K562 (cell line): ENCODE results near the gene VSIG4. TPM values are rescaled to one million over a fixed set of nuclear protein-coding genes. Genes with fewer than 3 reads are reported as not detected.

ENCODE experiments used
- ARID3B ChIP-seq: fragments of 250-450 bp; sonication (Bioruptor Pico); IDR thresholded peaks from 2 replicates; pipeline ENCODE4 v1.4.0; 2020; ENCODE audit warnings: borderline replicate concordance
- ARNT ChIP-seq, 2 experiments: fragments of 450-650 bp; IDR thresholded peaks; 2 replicates each; pipeline ENCODE4 v1.6.1; 2016; ENCODE audit warnings: mild to moderate bottlenecking in 1 of 2
- BDP1 ChIP-seq: IDR thresholded peaks from 3 replicates; pipeline ENCODE4 v1.6.1; 2011; ENCODE audit not compliant: insufficient read length, insufficient read depth
- BRD9 ChIP-seq: fragments of 450-650 bp; IDR thresholded peaks from 2 replicates; pipeline ENCODE4 v1.6.1; 2018; ENCODE audit warnings: low read depth; ENCODE audit not compliant: partially characterized antibody
- CXXC5 ChIP-seq: fragments of 250-450 bp; sonication (Bioruptor Pico); IDR thresholded peaks from 2 replicates; pipeline ENCODE4 v1.8.0; 2022; ENCODE audit warnings: inconsistent platforms, mild to moderate bottlenecking, moderate library complexity
- GABPA ChIP-seq: fragments of 200-800 bp; sonication (Bioruptor generic); conservative IDR thresholded peaks from 2 replicates; pipeline ENCODE4 v1.6.1; 2016; ENCODE audit warnings: low read depth, missing genetic modification characterization, missing compliant biosample characterization
- KLF16 ChIP-seq: IDR thresholded peaks from 2 replicates; pipeline ENCODE4 v1.6.1; 2016; ENCODE audit warnings: antibody characterized with exemption
- MEIS2 ChIP-seq: fragments of 450-650 bp; IDR thresholded peaks from 2 replicates; pipeline ENCODE4 v1.6.1; 2014; ENCODE audit warnings: mild to moderate bottlenecking; ENCODE audit not compliant: partially characterized antibody
- MTA1 ChIP-seq: fragments of 450-650 bp; IDR thresholded peaks from 2 replicates; pipeline ENCODE4 v1.6.1; 2017; ENCODE audit warnings: borderline replicate concordance
- NCOA6 ChIP-seq: fragments of 450-650 bp; IDR thresholded peaks from 2 replicates; pipeline ENCODE4 v1.6.1; 2017; ENCODE audit warnings: mild to moderate bottlenecking
- NFRKB ChIP-seq: fragments of 450-650 bp; IDR thresholded peaks from 2 replicates; pipeline ENCODE4 v1.6.1; 2016; ENCODE audit warnings: low read depth
- NFXL1 ChIP-seq: fragments of 450-650 bp; formaldehyde crosslinking; IDR thresholded peaks from 2 replicates; pipeline ENCODE4 v1.4.0; 2021; ENCODE audit warnings: mild to moderate bottlenecking
- NONO ChIP-seq, 2 experiments: fragments of 200-400 bp in 1 of 2; fragments of 450-650 bp in 1 of 2; formaldehyde crosslinking in 1 of 2; IDR thresholded peaks; 2 replicates each; pipeline ENCODE4 v1.6.1; 2017; ENCODE audit warnings: low read depth in 2 of 2, mild to moderate bottlenecking in 2 of 2, moderate library complexity in 2 of 2, low read length in 1 of 2
- PCBP2 ChIP-seq: fragments of 200-400 bp; formaldehyde crosslinking; IDR thresholded peaks from 2 replicates; pipeline ENCODE4 v1.6.1; 2018; ENCODE audit warnings: low read length, low read depth, mild to moderate bottlenecking, moderate library complexity; ENCODE audit not compliant: poor library complexity, severe bottlenecking
- PREB ChIP-seq: sonication (generic); formaldehyde crosslinking; IDR thresholded peaks from 2 replicates; pipeline ENCODE4 v1.8.1; 2023; ENCODE audit warnings: mild to moderate bottlenecking, missing genetic modification reagents
- TEAD1 ChIP-seq, 2 experiments: fragments of 450-650 bp in 1 of 2; sonication (generic) in 1 of 2; formaldehyde crosslinking; IDR thresholded peaks; 2 replicates each; pipeline versions ENCODE4 v1.4.0 to v1.8.0; 2020 to 2022; ENCODE audit warnings: mild to moderate bottlenecking in 2 of 2, missing genetic modification reagents in 1 of 2
- U2AF2 ChIP-seq: fragments of 200-400 bp; formaldehyde crosslinking; optimal IDR thresholded peaks from 2 replicates; pipeline ENCODE3; 2017; ENCODE audit warnings: low read depth, mild to moderate bottlenecking, low read length
- ZBTB7A ChIP-seq: IDR thresholded peaks from 2 replicates; pipeline ENCODE4 v1.6.1; 2011; ENCODE audit warnings: low read depth, mild to moderate bottlenecking, low read length, moderate library complexity, borderline replicate concordance; ENCODE audit not compliant: control insufficient read depth
- ZNF217 ChIP-seq: sonication (generic); formaldehyde crosslinking; IDR thresholded peaks from 2 replicates; pipeline ENCODE4 v1.8.0; 2022; ENCODE audit warnings: mild to moderate bottlenecking, missing genetic modification reagents
- ZNF239 ChIP-seq: fragments of 250-450 bp; sonication (Bioruptor Pico); IDR thresholded peaks from 2 replicates; pipeline ENCODE4 v1.4.0; 2020; ENCODE audit warnings: mild to moderate bottlenecking
- ZNF699 ChIP-seq: fragments of 250-450 bp; sonication (Bioruptor Pico); IDR thresholded peaks from 2 replicates; pipeline ENCODE4 v1.8.0; 2021; ENCODE audit warnings: mild to moderate bottlenecking, moderate library complexity; ENCODE audit not compliant: insufficient replicate concordance
- polyA plus RNA-seq, 8 experiments: library from polyadenylated mRNA; depleted of rRNA in 4 of 8; stranded (reverse) in 5 of 8; unstranded in 3 of 8; fragments of >200 nt; fragmentation: Nextera tagmentation in 2 of 8; fragmentation: Illumina TruSeq in 1 of 8; extraction: Ambion mirVana in 2 of 8; extraction: Trizol in 1 of 8; gene quantifications; 2 replicates each; pipeline versions ENCODE4 v1.2.1 to v1.2.3, GENCODE V29; 2011 to 2014; ENCODE audit warnings: inconsistent platforms in 1 of 8, missing spikeins in 1 of 8
- total RNA-seq, 7 experiments: library from RNA; depleted of rRNA in 6 of 7; stranded (reverse); fragments of >200 nt in 6 of 7; fragmentation: Illumina TruSeq in 2 of 7; extraction: Trizol in 2 of 7; gene quantifications; 2 replicates each; pipeline versions ENCODE4 v1.2.1 to v1.2.3, GENCODE V29; 2011 to 2021; ENCODE audit warnings: low replicate concordance in 1 of 7
- TF ChIP-seq, protein P1 (sequence below): sonication (generic); formaldehyde crosslinking; IDR thresholded peaks from 2 replicates; pipeline ENCODE4 v1.8.0; 2022; ENCODE audit warnings: missing genetic modification reagents, mild to moderate bottlenecking, borderline replicate concordance

The VSIG4 gene
- total and polyA plus RNA-seq, 9 of the 15 experiments (the other 6 are each of a cell fraction or from before 2014, with no cell fraction given), result 0.22 to 1.6 (median 0.46) TPM; not detected in 1

DNA sequence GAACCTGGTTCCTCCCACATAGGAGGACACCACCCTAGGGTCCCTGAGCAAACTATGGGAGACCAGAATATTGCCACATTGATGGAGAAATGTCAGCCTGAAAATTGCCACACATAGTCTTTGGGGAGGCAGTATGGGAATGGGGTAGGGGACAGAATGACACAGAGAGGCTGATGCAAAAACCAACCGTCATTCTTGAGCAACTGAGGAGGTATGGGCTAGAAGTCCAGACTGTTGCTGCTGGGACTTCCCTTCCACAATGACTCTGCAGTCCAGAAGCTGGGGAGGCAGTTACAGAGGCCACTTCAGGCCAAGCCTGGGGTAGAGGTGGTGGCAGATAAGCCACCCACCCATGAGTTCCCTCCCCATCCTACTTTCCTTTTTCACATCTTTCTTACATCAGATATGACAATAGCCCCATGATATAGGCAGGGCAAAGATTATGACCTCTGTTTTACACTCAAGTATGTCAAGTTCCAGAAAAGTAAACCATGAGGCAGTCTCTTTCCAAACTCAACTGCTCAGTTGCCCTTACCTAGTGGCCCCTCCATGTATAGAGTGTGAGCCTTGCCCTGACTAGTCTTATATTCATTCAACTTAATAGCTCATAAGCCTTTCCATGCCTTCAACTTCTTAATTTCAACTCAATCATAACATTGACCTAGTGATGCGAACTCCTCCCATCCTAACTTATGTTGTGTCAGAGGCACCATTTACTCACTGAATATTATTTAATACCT lies 41.7 kb downstream of the VSIG4 start (continued):
- TF ChIP-seq NONO (IDR thresholded peaks at IDR 0.05; ENCODE audit: low read depth in 2 of 2, low read length in 1 of 2), result peak in 1 of 2 experiments; percentile 6; a peak in 2 of 4 replicates
- TF ChIP-seq U2AF2, result no peak
- TF ChIP-seq MTA1, result peak; percentile 75
- TF ChIP-seq MEIS2, result peak; percentile 86
- TF ChIP-seq TEAD1 (CRISPR knock-in tag; IDR thresholded peaks at IDR 0.05), result peak in 1 of 2 experiments; percentile 51; a peak in 1 of 4 replicates
- peak; percentile 74; the same call in 1 of the 2 replicates for TF ChIP-seq KLF16
- TF ChIP-seq PCBP2, result no peak
- TF ChIP-seq GABPA, result no peak; the same call in 1 of the 2 replicates
- TF ChIP-seq NFRKB, result peak; percentile 88; the same call in 1 of the 2 replicates
- no peak for TF ChIP-seq ARID3B (CRISPR knock-in tag)
- no peak for TF ChIP-seq NCOA6
- TF ChIP-seq ZBTB7A, result peak; percentile 67; the same call in 1 of the 2 replicates
- no peak for TF ChIP-seq ZNF217 (CRISPR knock-in tag)
- peak; percentile 66 to 76; a peak in 2 of 4 replicates for TF ChIP-seq ARNT (IDR thresholded peaks at IDR 0.05)
- TF ChIP-seq ZNF239 (CRISPR knock-in tag), result no peak
- no peak for TF ChIP-seq PREB (CRISPR knock-in tag)
- TF ChIP-seq, protein P1, sequence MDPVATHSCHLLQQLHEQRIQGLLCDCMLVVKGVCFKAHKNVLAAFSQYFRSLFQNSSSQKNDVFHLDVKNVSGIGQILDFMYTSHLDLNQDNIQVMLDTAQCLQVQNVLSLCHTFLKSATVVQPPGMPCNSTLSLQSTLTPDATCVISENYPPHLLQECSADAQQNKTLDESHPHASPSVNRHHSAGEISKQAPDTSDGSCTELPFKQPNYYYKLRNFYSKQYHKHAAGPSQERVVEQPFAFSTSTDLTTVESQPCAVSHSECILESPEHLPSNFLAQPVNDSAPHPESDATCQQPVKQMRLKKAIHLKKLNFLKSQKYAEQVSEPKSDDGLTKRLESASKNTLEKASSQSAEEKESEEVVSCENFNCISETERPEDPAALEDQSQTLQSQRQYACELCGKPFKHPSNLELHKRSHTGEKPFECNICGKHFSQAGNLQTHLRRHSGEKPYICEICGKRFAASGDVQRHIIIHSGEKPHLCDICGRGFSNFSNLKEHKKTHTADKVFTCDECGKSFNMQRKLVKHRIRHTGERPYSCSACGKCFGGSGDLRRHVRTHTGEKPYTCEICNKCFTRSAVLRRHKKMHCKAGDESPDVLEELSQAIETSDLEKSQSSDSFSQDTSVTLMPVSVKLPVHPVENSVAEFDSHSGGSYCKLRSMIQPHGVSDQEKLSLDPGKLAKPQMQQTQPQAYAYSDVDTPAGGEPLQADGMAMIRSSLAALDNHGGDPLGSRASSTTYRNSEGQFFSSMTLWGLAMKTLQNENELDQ (CRISPR knock-in tag), result no peak
- TF ChIP-seq CXXC5 (CRISPR knock-in tag), result peak; percentile 63
- TF ChIP-seq ZNF699 (CRISPR knock-in tag), result no peak
- TF ChIP-seq NFXL1 (CRISPR knock-in tag), result no peak
- TF ChIP-seq BDP1, result no peak
- TF ChIP-seq BRD9, result peak; percentile 74
